SK-N-MC (cell line): ENCODE results near the gene PABPN1L.

Experiments
- DNase-seq: peaks from one replicate; pipeline ENCODE4 v3.0.0-alpha.2; 2011; ENCODE audit warnings: low read depth, low spot score
- H3K27ac ChIP-seq: fragments of 200-600 bp; sonication (generic); 2 replicates; pipeline ENCODE4 v1.5.1; 2016; ENCODE audit warnings: mixed run types
- H3K36me3 ChIP-seq: fragments of 200-600 bp; sonication (generic); 2 replicates; pipeline ENCODE4 v1.6.1; 2017; ENCODE audit warnings: antibody characterized with exemption, low read length, mixed read lengths; ENCODE audit not compliant: insufficient read depth
- H3K4me3 ChIP-seq: fragments of 200-600 bp; sonication (generic); 2 replicates; pipeline ENCODE4 v1.5.1; 2016
- H3K9ac ChIP-seq: fragments of 200-600 bp; sonication (generic); 2 replicates; pipeline ENCODE4 v1.8.0; 2017; ENCODE audit warnings: mixed run types, mixed read lengths; ENCODE audit not compliant: insufficient read length
- H3K9me3 ChIP-seq: fragments of 200-600 bp; sonication (generic); 2 replicates; pipeline ENCODE4 v1.6.1; 2017; ENCODE audit warnings: low read depth, mild to moderate bottlenecking, antibody characterized with exemption, low read length, moderate library complexity, mixed read lengths
- EZH2 ChIP-seq: fragments of 200-600 bp; sonication (generic); IDR thresholded peaks from one replicate; pipeline ENCODE4 v1.6.1; 2017; ENCODE audit warnings: antibody characterized with exemption
- FOXP2 ChIP-seq: optimal IDR thresholded peaks from 2 replicates; pipeline ENCODE3; 2011; ENCODE audit warnings: mild to moderate bottlenecking, moderate library complexity; ENCODE audit not compliant: insufficient read depth; ENCODE audit errors: extremely low read length, control extremely low read depth
- POLR2AphosphoS5 ChIP-seq: IDR thresholded peaks from 2 replicates; pipeline ENCODE4 v1.6.1; 2012; ENCODE audit warnings: mild to moderate bottlenecking, low read depth, low read length, borderline replicate concordance

The PABPN1L gene

DNA sequence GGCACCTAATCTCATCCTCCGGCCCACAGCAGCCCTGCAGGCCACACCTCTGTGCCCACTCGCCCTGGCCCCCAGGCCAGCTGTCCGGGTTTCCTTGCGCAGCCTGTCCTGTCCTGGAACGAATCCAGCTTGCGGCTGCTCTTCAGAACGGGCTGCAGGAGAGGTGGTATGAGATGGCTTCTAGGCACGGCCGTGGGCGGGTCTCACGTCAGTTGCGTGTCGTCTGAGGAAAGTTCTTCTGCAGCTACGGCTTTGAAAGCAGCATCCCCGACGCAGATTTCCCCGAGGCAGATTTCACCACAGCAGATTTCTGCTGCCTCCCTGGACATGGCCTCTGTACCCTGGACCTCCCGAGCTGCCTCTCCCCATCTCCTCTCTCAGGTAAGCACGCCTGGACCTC lies 27.9 kb downstream of the PABPN1L start:
- Histone ChIP-seq H3K9ac (no peak overlapping the region), H3K36me3 (no peaks in the 10 kb centered on the region), H3K27ac (no peak overlapping the region), H3K4me3 (no peak overlapping the region), H3K9me3 (no peaks in the 10 kb centered on the region)
- TF ChIP-seq FOXP2: no peak
- TF ChIP-seq POLR2AphosphoS5: no peak
- no peak for TF ChIP-seq EZH2
- DNase-seq: no peak

DNA sequence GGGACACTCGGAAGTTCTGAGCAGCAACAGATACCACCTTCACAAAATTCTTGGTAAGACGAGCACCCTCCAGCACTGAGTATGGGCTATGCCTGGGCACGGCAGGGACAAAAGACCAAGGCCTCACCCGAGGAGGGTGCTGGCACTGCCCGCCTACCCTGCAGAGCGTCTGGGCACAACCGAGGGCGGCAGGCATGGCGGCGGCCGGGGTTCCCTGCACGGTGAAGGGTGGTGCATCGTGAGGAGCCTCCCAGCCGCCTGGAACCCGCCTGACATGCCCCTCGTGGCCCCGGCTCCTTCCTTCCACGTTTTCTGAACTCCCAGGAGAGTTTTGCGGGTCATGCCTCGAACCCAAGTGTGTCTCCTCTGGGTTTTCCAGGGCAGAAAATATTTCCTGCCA lies 28.7 kb downstream of the PABPN1L start:
- no peak overlapping the region for H3K4me3 ChIP-seq
- no peak for DNase-seq
- H3K36me3 ChIP-seq: no peaks in the 10 kb centered on the region
- TF ChIP-seq POLR2AphosphoS5 (no peak), EZH2 (no peak), FOXP2 (no peak)
- H3K9ac ChIP-seq: no peak overlapping the region
- no peaks in the 10 kb centered on the region for H3K9me3 ChIP-seq
- H3K27ac ChIP-seq: no peak overlapping the region

DNA sequence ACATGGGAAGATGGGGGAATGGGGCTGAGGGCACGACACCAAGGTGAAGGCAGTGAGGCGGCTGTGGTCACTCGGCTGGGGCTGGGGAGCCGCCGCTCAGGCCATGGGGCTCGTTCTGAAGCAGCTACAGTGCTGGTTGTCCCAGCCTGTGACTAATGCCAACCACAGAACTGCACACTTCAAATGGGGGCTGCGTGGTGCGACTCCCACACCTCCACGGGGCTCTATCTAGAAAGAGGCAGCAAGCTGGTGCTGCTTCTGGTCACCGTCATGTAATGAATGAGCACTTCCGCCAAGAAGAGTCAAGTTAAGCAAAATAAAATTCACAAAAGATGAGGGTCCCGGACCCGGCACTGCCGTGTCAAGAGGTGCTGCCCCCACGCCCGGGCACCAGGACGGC lies 29.7 kb downstream of the PABPN1L start:
- Histone ChIP-seq H3K4me3 (no peak overlapping the region), H3K36me3 (no peaks in the 10 kb centered on the region), H3K9ac (no peak overlapping the region), H3K9me3 (no peaks in the 10 kb centered on the region), H3K27ac (no peak overlapping the region)
- no peak for DNase-seq
- TF ChIP-seq POLR2AphosphoS5: no peak
- TF ChIP-seq EZH2: no peak
- no peak for TF ChIP-seq FOXP2

DNA sequence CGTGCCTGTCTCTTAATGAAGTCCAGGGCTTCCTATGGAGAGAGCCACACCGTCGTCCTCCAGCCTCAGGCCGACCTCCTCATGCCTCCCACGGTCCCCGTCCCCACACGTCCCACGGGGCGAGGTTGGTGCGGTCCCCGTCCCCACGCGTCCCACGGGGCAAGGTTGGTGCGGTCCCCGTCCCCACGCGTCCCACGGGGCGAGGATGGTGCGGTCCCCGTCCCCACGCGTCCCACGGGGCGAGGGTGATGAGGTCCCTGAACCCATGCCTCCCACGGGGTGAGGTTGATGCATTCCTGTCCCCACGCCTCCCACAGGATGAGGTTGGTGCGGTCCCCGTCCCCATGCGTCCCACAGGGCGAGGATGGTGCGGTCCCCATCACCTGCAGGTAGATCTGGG lies 30.6 kb downstream of the PABPN1L start:
- TF ChIP-seq FOXP2 (no peak), POLR2AphosphoS5 (no peak), EZH2 (no peak)
- DNase-seq: no peak
- no peak overlapping the region for H3K4me3 ChIP-seq
- no peaks in the 10 kb centered on the region for H3K9me3 ChIP-seq
- H3K9ac ChIP-seq: no peak overlapping the region
- H3K36me3 ChIP-seq: no peaks in the 10 kb centered on the region
- H3K27ac ChIP-seq: no peak overlapping the region

DNA sequence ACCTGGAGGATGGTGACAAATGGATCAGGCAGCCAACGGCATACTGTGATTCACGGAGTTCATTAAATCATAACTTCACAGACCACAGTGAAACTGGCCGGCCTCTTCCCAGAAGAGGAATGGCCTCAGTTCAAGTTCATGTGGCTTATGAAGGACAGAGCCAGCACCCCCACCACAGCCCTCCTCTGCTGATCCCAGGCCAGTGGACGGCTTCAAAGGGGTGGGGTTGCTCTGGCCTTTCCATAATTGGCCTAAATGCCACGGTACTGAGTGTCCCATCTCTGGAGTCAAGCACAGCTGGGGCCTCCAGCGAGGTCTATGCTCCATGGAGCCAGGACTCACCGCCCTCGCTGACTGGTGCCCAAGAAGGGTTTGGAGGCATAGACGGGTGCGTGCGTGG lies 31.1 kb downstream of the PABPN1L start:
- no peak for DNase-seq
- Histone ChIP-seq H3K9ac (no peak overlapping the region), H3K36me3 (no peaks in the 10 kb centered on the region), H3K27ac (no peak overlapping the region), H3K9me3 (no peaks in the 10 kb centered on the region), H3K4me3 (no peak overlapping the region)
- TF ChIP-seq EZH2: no peak
- TF ChIP-seq POLR2AphosphoS5: no peak
- TF ChIP-seq FOXP2: no peak

DNA sequence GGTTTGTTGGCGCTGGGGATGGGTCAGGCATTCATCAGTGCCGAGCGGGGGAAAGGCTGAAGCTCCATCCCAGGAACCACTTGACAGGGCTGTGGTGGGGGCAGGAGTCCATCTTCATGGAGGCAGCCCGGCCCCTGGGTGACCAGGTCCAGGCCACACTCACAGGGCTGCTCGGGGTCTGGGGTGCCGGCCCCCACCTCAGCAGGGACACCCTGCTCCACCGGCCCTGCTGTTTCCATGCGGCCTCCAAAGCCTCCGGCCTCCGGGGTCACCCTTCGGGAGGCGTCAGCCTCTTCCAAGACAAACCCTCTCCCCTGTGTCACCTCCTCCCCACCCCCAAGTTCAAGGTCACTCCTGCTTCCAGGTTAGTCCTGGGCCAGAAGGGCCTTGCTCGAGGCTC lies 31.8 kb downstream of the PABPN1L start:
- no peak for DNase-seq
- H3K9ac ChIP-seq: no peak overlapping the region
- H3K9me3 ChIP-seq: no peaks in the 10 kb centered on the region
- TF ChIP-seq EZH2 (no peak), FOXP2 (no peak), POLR2AphosphoS5 (no peak)
- H3K36me3 ChIP-seq: no peaks in the 10 kb centered on the region
- H3K4me3 ChIP-seq: no peak overlapping the region
- no peak overlapping the region for H3K27ac ChIP-seq

DNA sequence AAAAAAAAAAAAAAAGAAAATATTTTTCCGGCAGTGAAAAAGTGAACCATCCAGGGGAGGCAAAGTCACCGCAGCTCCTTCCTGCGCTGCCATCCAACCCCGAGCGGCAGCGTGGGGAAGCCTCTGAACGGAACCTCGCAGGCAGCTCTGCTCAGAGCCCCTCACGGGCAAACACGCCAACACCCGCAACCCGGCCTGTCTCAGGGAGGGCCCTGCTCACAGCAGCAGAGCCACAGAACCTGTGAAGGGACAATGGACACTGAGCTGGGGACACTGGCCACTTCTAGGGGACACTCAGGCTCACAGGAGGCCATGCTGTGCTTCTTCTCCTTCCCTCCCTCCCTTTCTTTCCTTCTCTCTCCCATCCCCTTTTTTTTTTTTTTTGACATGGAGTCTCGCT lies 33.4 kb downstream of the PABPN1L start:
- no peak overlapping the region for H3K9ac ChIP-seq
- no peak overlapping the region for H3K27ac ChIP-seq
- TF ChIP-seq EZH2 (no peak), FOXP2 (no peak)
- no peaks in the 10 kb centered on the region for H3K36me3 ChIP-seq
- no peaks in the 10 kb centered on the region for H3K9me3 ChIP-seq
- H3K4me3 ChIP-seq: no peak overlapping the region
- DNase-seq: no peak

DNA sequence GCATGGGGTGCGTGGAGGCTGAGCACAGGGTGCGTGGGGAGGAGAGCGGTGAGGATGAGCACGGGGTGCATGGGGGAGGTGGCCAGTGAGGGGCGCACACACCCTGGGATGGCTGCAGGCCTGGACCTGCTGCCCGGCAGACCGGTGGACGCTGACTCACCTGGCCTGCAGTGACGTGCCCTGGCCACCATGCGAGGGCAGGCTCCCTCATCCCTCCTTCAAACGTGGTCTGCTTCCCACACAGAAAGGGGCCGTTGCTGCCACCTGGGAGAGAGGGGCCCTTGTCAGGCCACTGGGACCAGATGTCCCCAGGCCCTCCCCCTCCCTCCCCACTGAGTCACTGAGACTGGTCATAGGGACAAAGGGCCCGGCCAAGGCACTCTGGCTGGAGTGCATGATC lies 34.6 kb downstream of the PABPN1L start:
- Histone ChIP-seq H3K27ac (no peak overlapping the region), H3K9me3 (no peaks in the 10 kb centered on the region), H3K9ac (no peak overlapping the region), H3K4me3 (no peak overlapping the region), H3K36me3 (no peaks in the 10 kb centered on the region)
- DNase-seq: no peak
- TF ChIP-seq POLR2AphosphoS5 (no peak), EZH2 (no peak), FOXP2 (no peak)

DNA sequence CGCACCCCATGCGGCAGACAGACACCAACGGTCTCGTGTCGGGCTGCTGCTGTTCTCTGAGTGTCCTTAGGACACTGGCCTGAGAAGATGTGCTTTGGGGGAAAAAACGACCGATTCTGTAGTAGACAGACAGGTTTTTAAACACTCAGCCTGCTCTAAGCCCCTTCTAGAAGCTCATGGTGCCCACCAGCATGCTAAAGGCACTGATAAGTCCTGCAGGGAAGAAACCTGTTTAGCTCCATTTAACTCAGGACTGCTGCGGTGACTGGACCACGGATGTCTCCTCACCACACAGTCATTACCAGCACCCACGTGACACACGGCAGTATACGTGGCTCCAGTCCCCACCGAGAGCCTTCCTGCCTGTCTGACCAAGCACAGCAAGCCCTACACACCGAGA lies 35.7 kb downstream of the PABPN1L start:
- TF ChIP-seq FOXP2: no peak
- no peak for TF ChIP-seq EZH2
- no peak for TF ChIP-seq POLR2AphosphoS5
- no peak overlapping the region for H3K4me3 ChIP-seq
- H3K27ac ChIP-seq: no peak overlapping the region
- DNase-seq: no peak
- H3K9me3 ChIP-seq: no peaks in the 10 kb centered on the region
- H3K36me3 ChIP-seq: no peaks in the 10 kb centered on the region
- H3K9ac ChIP-seq: no peak overlapping the region

DNA sequence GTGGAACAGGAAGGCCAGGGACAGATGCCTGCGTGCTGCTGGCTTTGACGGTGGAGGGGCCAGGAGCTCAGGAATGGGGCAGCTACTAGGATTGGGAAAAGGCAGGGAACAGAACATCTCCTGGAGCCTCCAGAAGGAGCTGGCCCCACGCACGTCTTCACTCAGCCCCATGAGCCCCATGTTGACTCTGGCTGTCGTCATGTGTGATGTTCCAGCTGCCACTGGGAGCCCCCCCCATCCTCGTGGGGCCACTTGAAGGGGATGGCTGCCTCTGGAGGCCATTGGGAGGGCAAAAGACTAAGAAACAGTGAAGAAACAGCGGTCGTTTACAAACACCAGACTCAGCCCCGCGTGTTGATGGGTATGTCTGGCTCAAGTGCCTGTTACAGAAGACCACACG lies 36.2 kb downstream of the PABPN1L start:
- no peak overlapping the region for H3K9ac ChIP-seq
- H3K4me3 ChIP-seq: no peak overlapping the region
- TF ChIP-seq POLR2AphosphoS5: no peak

DNA sequence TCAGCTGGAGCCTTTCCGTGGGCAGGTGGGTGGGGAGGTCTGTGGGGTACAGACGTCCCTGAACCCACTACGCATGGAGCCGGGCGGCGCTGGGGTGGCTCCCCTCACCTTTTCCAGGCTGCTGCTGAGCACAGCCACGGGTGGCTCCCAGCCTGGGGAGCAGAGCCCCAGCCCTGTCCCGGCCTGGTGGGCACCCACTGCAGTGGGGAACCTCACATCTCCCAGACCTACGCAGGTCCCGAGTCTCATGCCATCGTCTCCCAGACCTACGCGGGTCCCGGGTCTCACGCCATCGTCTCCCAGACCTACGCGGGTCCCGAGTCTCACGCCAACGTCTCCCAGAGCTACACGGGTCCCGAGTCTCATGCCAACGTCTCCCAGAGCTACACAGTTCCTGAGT lies 37.7 kb downstream of the PABPN1L start:
- H3K36me3 ChIP-seq: no peaks in the 10 kb centered on the region
- TF ChIP-seq EZH2 (no peak), POLR2AphosphoS5 (no peak), FOXP2 (no peak)
- no peak overlapping the region for H3K9ac ChIP-seq
- H3K4me3 ChIP-seq: no peak overlapping the region
- no peak overlapping the region for H3K27ac ChIP-seq
- no peak for DNase-seq
- no peaks in the 10 kb centered on the region for H3K9me3 ChIP-seq

More for the DNA sequence above, 36.2 kb downstream of the PABPN1L start:
- Histone ChIP-seq H3K27ac (no peak overlapping the region), H3K9me3 (no peaks in the 10 kb centered on the region), H3K36me3 (no peaks in the 10 kb centered on the region)
- no peak for DNase-seq
